COR-L47 (cell line): Measurements from ENCODE around the gene CBR3.

Experiments used
- DNase-seq: peaks from one replicate; lab custom pipeline; 2025; lab: John Stamatoyannopoulos, UW

Gene CBR3

GRCh38 chr21:36156339-36156814 is 21.5 kb downstream of the CBR3 start:
- DNase-seq = peak; percentile 98

GRCh38 chr21:36156815-36157670 is 22.2 kb downstream of the CBR3 start, which contains the start of gene DOP1B:
TSS of gene DOP1B (plus strand) at chr21:36156824. CDS start at chr21:36164734, 7,910 bp downstream.
- peak; percentile 45 for DNase-seq

- no peak for DNase-seq
Measured at GRCh38 chr21:36159356-36159921, 24.6 kb downstream of the CBR3 start.

GRCh38 chr21:36160850-36161178 is 25.9 kb downstream of the CBR3 start:
- no peak for DNase-seq

GRCh38 chr21:36162631-36163030 is 27.8 kb downstream of the CBR3 start:
- DNase-seq = no peak

GRCh38 chr21:36163750-36164741 is 29.2 kb downstream of the CBR3 start:
- DNase-seq = peak; percentile 53

GRCh38 chr21:36165356-36165755 is 30.5 kb downstream of the CBR3 start:
- DNase-seq = no peak

- no peak for DNase-seq
Measured at GRCh38 chr21:36166705-36167104, 31.8 kb downstream of the CBR3 start.

GRCh38 chr21:36167541-36167940 is 32.7 kb downstream of the CBR3 start:
- no peak for DNase-seq

GRCh38 chr21:36169470-36170128 is 34.7 kb downstream of the CBR3 start:
- DNase-seq = no peak

- DNase-seq = no peak
Measured at GRCh38 chr21:36170823-36171222, 35.9 kb downstream of the CBR3 start.

- no peak for DNase-seq
Measured at GRCh38 chr21:36171336-36171735, 36.5 kb downstream of the CBR3 start.

GRCh38 chr21:36171741-36172331 is 37.0 kb downstream of the CBR3 start:
- DNase-seq = no peak

GRCh38 chr21:36174780-36175179 is 39.9 kb downstream of the CBR3 start:
- no peak for DNase-seq

- no peak for DNase-seq
Measured at GRCh38 chr21:36175771-36176565, 41.1 kb downstream of the CBR3 start.

GRCh38 chr21:36178349-36178748 is 43.5 kb downstream of the CBR3 start:
- no peak for DNase-seq

- DNase-seq = no peak
Measured at GRCh38 chr21:36179145-36179544, 44.3 kb downstream of the CBR3 start.

GRCh38 chr21:36180963-36181362 is 46.1 kb downstream of the CBR3 start:
- no peak for DNase-seq

- no peak for DNase-seq
Measured at GRCh38 chr21:36183144-36183795, 48.4 kb downstream of the CBR3 start.

GRCh38 chr21:36184545-36184944 is 49.7 kb downstream of the CBR3 start:
- DNase-seq = no peak
